Endothelial cell of umbilical vein (primary cell): ENCODE data around the gene SARNP. TPM values are rescaled to one million over a fixed set of nuclear protein-coding genes. Genes with fewer than 3 reads are reported as not detected.

Source experiments
- BruUV-seq: library from RNA; stranded (reverse); fragments of 400-500 nt; replicated peaks from 2 replicates; lab custom pipeline; 2021; lab: Mats Ljungman, UMichigan
- CTCF ChIA-PET: fragments of 300-600, 350-600 bp; sonication (Branson Sonifier 250); formaldehyde crosslinking; loops from one replicate; lab custom pipeline; 2021; ENCODE audit warnings: antibody characterized with exemption, inconsistent platforms; lab: Charles Lee
- POLR2A ChIA-PET: fragments of 300-600, 350-600 bp; sonication (Branson Sonifier 250); formaldehyde crosslinking; loops from one replicate; lab custom pipeline; 2021; ENCODE audit warnings: antibody characterized with exemption, inconsistent platforms; lab: Charles Lee
- DNase-seq: peaks from one replicate; pipeline ENCODE4 v3.0.0-alpha.2; 2011; ENCODE audit warnings: low read depth, low spot score
- FAIRE-seq: peaks from 2 replicates; lab custom pipeline; 2011; peaks lifted over from hg19 to GRCh38; lab: Jason Lieb, UNC
- H2AFZ ChIP-seq: 2 replicates; pipeline ENCODE4 v1.6.0; 2012; ENCODE audit warnings: low read depth, low read length, control low read depth, inconsistent platforms
- H3K27ac ChIP-seq: 2 replicates; pipeline ENCODE4 v1.5.1; 2011; ENCODE audit warnings: low read depth, mild to moderate bottlenecking, control low read depth, low read length, moderate library complexity; ENCODE audit not compliant: insufficient read depth
- H3K27me3 ChIP-seq, 2 experiments: 2 replicates each; pipeline versions ENCODE4 v1.6.0 to v1.6.1; 2011; ENCODE audit warnings: low read length in 2 of 2, mixed read lengths in 1 of 2; ENCODE audit not compliant: control insufficient read depth in 2 of 2, insufficient read depth in 2 of 2
- H3K36me3 ChIP-seq, 2 experiments: 2 replicates in 1 of 2; 3 replicates in 1 of 2; pipeline ENCODE4 v1.5.1; 2011; ENCODE audit warnings: low read length in 2 of 2, mild to moderate bottlenecking in 1 of 2, moderate library complexity in 1 of 2; ENCODE audit not compliant: control insufficient read depth in 2 of 2, insufficient read depth in 2 of 2; ENCODE audit errors: extremely low read depth in 1 of 2
- H3K4me1 ChIP-seq: 3 replicates; pipeline ENCODE4 v1.5.1; 2011; ENCODE audit warnings: mild to moderate bottlenecking, low read length; ENCODE audit not compliant: control insufficient read depth, insufficient read depth; ENCODE audit errors: extremely low read depth
- H3K4me2 ChIP-seq: 2 replicates; pipeline ENCODE4 v1.6.1; 2011; ENCODE audit warnings: low read length, control low read depth, mixed read lengths; ENCODE audit not compliant: insufficient read depth
- H3K4me3 ChIP-seq, 3 experiments: fragments of 200-600 bp in 1 of 3; sonication (generic), shearing (Covaris generic) in 1 of 3; replicated peaks in 1 of 3; 2 replicates each; pipeline ENCODE4 v1.5.1; 2011 to 2016; ENCODE audit warnings: control low read depth in 3 of 3, low read length in 3 of 3, mild to moderate bottlenecking in 2 of 3, inconsistent platforms in 1 of 3, low read depth in 1 of 3, moderate library complexity in 1 of 3; ENCODE audit not compliant: insufficient read depth in 1 of 3
- H3K79me2 ChIP-seq: 2 replicates; pipeline ENCODE4 v1.6.0; 2012; ENCODE audit warnings: low read length, inconsistent platforms; ENCODE audit not compliant: control insufficient read depth, insufficient read depth
- H3K9ac ChIP-seq: replicated peaks from 2 replicates; pipeline ENCODE3; 2011; ENCODE audit warnings: low read length, control low read depth; ENCODE audit not compliant: insufficient read depth; ENCODE audit errors: extremely low read depth
- H3K9me1 ChIP-seq: replicated peaks from 3 replicates; pipeline ENCODE4 v1.6.0; 2011; ENCODE audit warnings: mild to moderate bottlenecking, low read length; ENCODE audit not compliant: control insufficient read depth, insufficient read depth; ENCODE audit errors: extremely low read depth
- H3K9me3 ChIP-seq: replicated peaks from 2 replicates; pipeline ENCODE4 v1.5.1; 2012; ENCODE audit warnings: low read length, inconsistent platforms; ENCODE audit not compliant: control insufficient read depth, insufficient read depth
- H4K20me1 ChIP-seq: replicated peaks from 2 replicates; pipeline ENCODE3; 2011; ENCODE audit warnings: mild to moderate bottlenecking, low read length; ENCODE audit not compliant: control insufficient read depth, insufficient read depth; ENCODE audit errors: extremely low read depth
- EZH2 ChIP-seq: IDR thresholded peaks from 2 replicates; pipeline ENCODE4 v1.6.1; 2012; ENCODE audit warnings: borderline replicate concordance, low read depth, mild to moderate bottlenecking, moderate library complexity, low read length, inconsistent platforms; ENCODE audit not compliant: severe bottlenecking
- GATA2 ChIP-seq: IDR thresholded peaks from 2 replicates; pipeline ENCODE4 v1.7.0; 2011; ENCODE audit warnings: low read depth, mild to moderate bottlenecking, moderate library complexity, mixed read lengths, low read length; ENCODE audit not compliant: insufficient read length, insufficient read depth
- JUN ChIP-seq: IDR thresholded peaks from 2 replicates; pipeline ENCODE4 v1.6.1; 2011; ENCODE audit warnings: borderline replicate concordance, low read depth; ENCODE audit not compliant: insufficient read length, insufficient read depth
- MYC ChIP-seq: IDR thresholded peaks from one replicate; pipeline ENCODE4 v1.6.1; 2011; ENCODE audit warnings: mild to moderate bottlenecking, low read depth, low read length
- POLR2AphosphoS5 ChIP-seq: IDR thresholded peaks from 2 replicates; pipeline ENCODE4 v1.6.1; 2012; ENCODE audit warnings: low read depth, mild to moderate bottlenecking, control low read depth, low read length, moderate library complexity; ENCODE audit not compliant: insufficient read depth
- dilution Hi-C: fragments of 300-500 bp; cut with MboI; formaldehyde crosslinking; loops from one replicate; pipeline ENCODE4 v1.15.0; 2019; ENCODE audit warnings: low sequenced_read_pairs; ENCODE audit not compliant: extremely low pct_ligation_motif_present
- intact Hi-C: fragments of 100-400 bp; cut with micrococcal nuclease; formaldehyde crosslinking; loops from one replicate; pipeline ENCODE4 v1.10.0; 2022
- polyA plus RNA-seq, 4 experiments: library from polyadenylated mRNA; depleted of rRNA in 3 of 4; stranded (reverse) in 3 of 4; unstranded in 1 of 4; fragments of >200 nt; gene quantifications; 2 replicates each; pipeline versions ENCODE4 v1.2.1 to v1.2.3, GENCODE V29; 2011 to 2012; ENCODE audit warnings: missing spikeins in 1 of 4
- total RNA-seq: library from RNA; stranded (reverse); gene quantifications from 2 replicates; pipeline ENCODE4 v1.2.3, GENCODE V29; 2021
- TF ChIP-seq, protein P1 (sequence below), 2 donors: IDR thresholded peaks; 1 replicate in 1 of 2; 2 replicates in 1 of 2; pipeline ENCODE4 v1.5.1; 2011; ENCODE audit warnings: low read length in 2 of 2, mild to moderate bottlenecking in 2 of 2, moderate library complexity in 2 of 2, control low read depth in 1 of 2, inconsistent platforms in 1 of 2, low read depth in 1 of 2; ENCODE audit not compliant: insufficient read depth in 1 of 2; ENCODE audit errors: extremely low read depth in 1 of 2
- TF ChIP-seq, protein P2 (sequence below): IDR thresholded peaks from 2 replicates; pipeline ENCODE4 v1.6.1; 2011; ENCODE audit not compliant: insufficient read depth, insufficient read length

The SARNP gene
- total and polyA plus RNA-seq, 2 donors (not counting 3 experiments of a cell fraction or from before 2014, with no cell fraction given), result 88.1 to 101 TPM

DNA sequence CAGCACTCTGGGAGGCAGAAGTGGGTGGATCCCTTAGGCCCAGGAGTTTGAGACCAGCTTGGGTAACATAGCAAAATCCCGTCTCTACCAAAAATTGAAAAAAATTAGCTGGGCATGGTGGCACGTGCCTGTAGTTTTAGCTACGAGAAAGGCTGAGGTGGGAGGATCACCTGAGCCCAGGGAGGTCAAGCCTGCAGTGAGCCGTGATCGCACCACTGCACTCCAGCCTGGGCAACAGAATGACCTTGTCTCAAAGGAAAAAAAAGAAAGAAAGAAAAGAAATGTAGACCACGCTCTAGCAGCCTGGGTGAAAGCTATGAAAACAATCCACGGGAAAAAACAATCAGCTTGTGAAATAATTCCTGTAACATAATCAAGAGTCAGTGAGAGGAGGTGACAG lies 29.0 kb downstream of the SARNP start:
- dilution Hi-C loops, result no loop called here
- TF ChIP-seq EZH2 (no peak), JUN (no peak), MYC (no peak), POLR2AphosphoS5 (no peak), GATA2 (no peak)
- TF ChIP-seq, protein P1, sequence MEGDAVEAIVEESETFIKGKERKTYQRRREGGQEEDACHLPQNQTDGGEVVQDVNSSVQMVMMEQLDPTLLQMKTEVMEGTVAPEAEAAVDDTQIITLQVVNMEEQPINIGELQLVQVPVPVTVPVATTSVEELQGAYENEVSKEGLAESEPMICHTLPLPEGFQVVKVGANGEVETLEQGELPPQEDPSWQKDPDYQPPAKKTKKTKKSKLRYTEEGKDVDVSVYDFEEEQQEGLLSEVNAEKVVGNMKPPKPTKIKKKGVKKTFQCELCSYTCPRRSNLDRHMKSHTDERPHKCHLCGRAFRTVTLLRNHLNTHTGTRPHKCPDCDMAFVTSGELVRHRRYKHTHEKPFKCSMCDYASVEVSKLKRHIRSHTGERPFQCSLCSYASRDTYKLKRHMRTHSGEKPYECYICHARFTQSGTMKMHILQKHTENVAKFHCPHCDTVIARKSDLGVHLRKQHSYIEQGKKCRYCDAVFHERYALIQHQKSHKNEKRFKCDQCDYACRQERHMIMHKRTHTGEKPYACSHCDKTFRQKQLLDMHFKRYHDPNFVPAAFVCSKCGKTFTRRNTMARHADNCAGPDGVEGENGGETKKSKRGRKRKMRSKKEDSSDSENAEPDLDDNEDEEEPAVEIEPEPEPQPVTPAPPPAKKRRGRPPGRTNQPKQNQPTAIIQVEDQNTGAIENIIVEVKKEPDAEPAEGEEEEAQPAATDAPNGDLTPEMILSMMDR (IDR thresholded peaks at IDR 0.05; ENCODE audit: extremely low read depth in 1 of 2, insufficient read depth in 1 of 2, low read depth in 1 of 2, low read length in 2 of 2), result no peak
- TF ChIP-seq, protein P2, sequence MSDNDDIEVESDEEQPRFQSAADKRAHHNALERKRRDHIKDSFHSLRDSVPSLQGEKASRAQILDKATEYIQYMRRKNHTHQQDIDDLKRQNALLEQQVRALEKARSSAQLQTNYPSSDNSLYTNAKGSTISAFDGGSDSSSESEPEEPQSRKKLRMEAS, result no peak

More for the DNA sequence above, 29.0 kb downstream of the SARNP start:
- FAIRE-seq (no peak), DNase-seq (no peak)
- H3K27ac ChIP-seq, result no peak overlapping the region
- H3K4me3 ChIP-seq, result no peak overlapping the region
- H3K9me1 ChIP-seq, result no peaks in the 10 kb centered on the region
- H3K27me3 ChIP-seq, result no peaks in the 10 kb centered on the region
- peaks cover 3% of the 10 kb centered on the region for H3K79me2 ChIP-seq
- ChIA-PET CTCF (interaction anchor here (1.1 to 1.6 kb wide), 3 partner anchors 10 to 50 kb away, joined by 4 to 5 read pairs (median 4); no protein-coding TSS in a partner anchor), POLR2A (no interaction called here)
- peaks cover 18 to 23% of the 10 kb centered on the region in 2 experiments for H3K36me3 ChIP-seq
- no peaks in the 10 kb centered on the region for H3K9me3 ChIP-seq
- no peaks in the 10 kb centered on the region for H3K4me1 ChIP-seq
- no peaks in the 10 kb centered on the region for H4K20me1 ChIP-seq
- intact Hi-C loops, result no loop called here
- H3K9ac ChIP-seq, result no peak overlapping the region
- H2AFZ ChIP-seq, result no peak overlapping the region
- H3K4me2 ChIP-seq, result no peak overlapping the region
- BruUV-seq, result no TSS peak
